Lower leg skin (tissue), 3 donors: ENCODE results near the gene CUL9.

Source experiments
- POLR2A ChIP-seq, 2 donors: fragments of 450-650 bp; IDR thresholded peaks; one replicate each; pipeline ENCODE4 v1.6.1; 2016 to 2017; ENCODE audit warnings: antibody characterized with exemption in 2 of 2, mild to moderate bottlenecking in 1 of 2, moderate library complexity in 1 of 2
- TF ChIP-seq, protein P1 (sequence below), 3 donors: fragments of 450-650 bp; IDR thresholded peaks; one replicate each; pipeline ENCODE4 v1.5.1; 2016; ENCODE audit warnings: antibody characterized with exemption in 3 of 3, mild to moderate bottlenecking in 3 of 3, moderate library complexity in 2 of 3

DNA sequence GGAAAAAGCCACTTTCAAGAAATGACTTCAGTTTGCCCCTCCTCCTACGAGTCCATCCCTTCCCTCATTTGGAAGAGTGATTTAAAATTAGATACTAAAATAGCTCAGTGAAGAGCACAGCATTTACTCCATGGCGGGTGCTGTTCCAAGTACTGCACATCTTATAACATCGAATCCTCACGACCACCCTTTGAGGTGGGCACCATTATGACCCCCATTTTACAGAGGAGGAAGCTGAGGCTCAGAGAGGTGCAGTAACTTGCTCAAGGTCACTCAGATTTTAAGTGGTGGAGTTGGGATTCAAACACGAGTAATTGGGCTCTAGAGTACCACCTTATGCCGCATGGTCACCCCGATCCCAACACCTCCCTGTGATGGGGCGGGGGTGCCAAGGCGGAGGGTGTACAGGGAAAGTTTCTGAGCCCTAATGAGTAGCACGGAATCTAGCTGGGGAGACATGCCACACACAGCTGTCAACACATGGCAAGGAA lies 86.8 kb downstream of the CUL9 start:
- no peak for TF ChIP-seq POLR2A (IDR thresholded peaks at IDR 0.05)
- TF ChIP-seq, protein P1, sequence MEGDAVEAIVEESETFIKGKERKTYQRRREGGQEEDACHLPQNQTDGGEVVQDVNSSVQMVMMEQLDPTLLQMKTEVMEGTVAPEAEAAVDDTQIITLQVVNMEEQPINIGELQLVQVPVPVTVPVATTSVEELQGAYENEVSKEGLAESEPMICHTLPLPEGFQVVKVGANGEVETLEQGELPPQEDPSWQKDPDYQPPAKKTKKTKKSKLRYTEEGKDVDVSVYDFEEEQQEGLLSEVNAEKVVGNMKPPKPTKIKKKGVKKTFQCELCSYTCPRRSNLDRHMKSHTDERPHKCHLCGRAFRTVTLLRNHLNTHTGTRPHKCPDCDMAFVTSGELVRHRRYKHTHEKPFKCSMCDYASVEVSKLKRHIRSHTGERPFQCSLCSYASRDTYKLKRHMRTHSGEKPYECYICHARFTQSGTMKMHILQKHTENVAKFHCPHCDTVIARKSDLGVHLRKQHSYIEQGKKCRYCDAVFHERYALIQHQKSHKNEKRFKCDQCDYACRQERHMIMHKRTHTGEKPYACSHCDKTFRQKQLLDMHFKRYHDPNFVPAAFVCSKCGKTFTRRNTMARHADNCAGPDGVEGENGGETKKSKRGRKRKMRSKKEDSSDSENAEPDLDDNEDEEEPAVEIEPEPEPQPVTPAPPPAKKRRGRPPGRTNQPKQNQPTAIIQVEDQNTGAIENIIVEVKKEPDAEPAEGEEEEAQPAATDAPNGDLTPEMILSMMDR (IDR thresholded peaks at IDR 0.05) = no peak
